Astrocyte of the cerebellum (primary cell): ENCODE measurements around the gene CYP2R1.

Experiments used
- DNase-seq: peaks from one replicate; pipeline ENCODE4 v3.0.0-alpha.2; 2011; ENCODE audit warnings: low read depth
- H3K4me3 ChIP-seq: 2 replicates; pipeline ENCODE4 v1.5.1; 2011; ENCODE audit warnings: mild to moderate bottlenecking, low read depth, low read length, moderate library complexity
- CTCF ChIP-seq: IDR thresholded peaks from 2 replicates; pipeline ENCODE4 v1.5.1; 2012; ENCODE audit warnings: low read length, low read depth, moderate library complexity, mild to moderate bottlenecking; ENCODE audit errors: missing control alignments
- in situ Hi-C: cut with HindIII; loops from 2 replicates; pipeline ENCODE4 v1.10.0; 2017; ENCODE audit warnings: low sequenced_read_pairs

The CYP2R1 gene

GRCh38 chr11:14892036-14892556, at the start of gene CYP2R1:
CYP2R1 (minus strand) TSS chr11:14892231; CDS start chr11:14892205, 26 bp downstream.
- no peak for TF ChIP-seq CTCF
- peak; percentile 90 for DNase-seq
- H3K4me3 ChIP-seq, result peak within 1 kb of the TSS; percentile 69
- in situ Hi-C loops, result no loop called here

GRCh38 chr11:14938936-14939335, 46.9 kb upstream of the CYP2R1 start:
- H3K4me3 ChIP-seq, result no peak overlapping the region
- in situ Hi-C loops, result no loop called here
- no peak for TF ChIP-seq CTCF
- no peak for DNase-seq

- no peak for TF ChIP-seq CTCF
- in situ Hi-C loops, result no loop called here
- no peak for DNase-seq
- H3K4me3 ChIP-seq, result no peak overlapping the region
Measured at GRCh38 chr11:14934641-14935351, 42.8 kb upstream of the CYP2R1 start.

- in situ Hi-C loops, result no loop called here
- TF ChIP-seq CTCF, result no peak
- H3K4me3 ChIP-seq, result no peak overlapping the region
- no peak for DNase-seq
Measured at GRCh38 chr11:14932447-14932846, 40.4 kb upstream of the CYP2R1 start.

GRCh38 chr11:14930369-14930768, 38.3 kb upstream of the CYP2R1 start:
- no peak overlapping the region for H3K4me3 ChIP-seq
- in situ Hi-C loops, result no loop called here
- no peak for TF ChIP-seq CTCF
- no peak for DNase-seq

- no peak overlapping the region for H3K4me3 ChIP-seq
- DNase-seq, result peak; percentile 23
- in situ Hi-C loops, result no loop called here
- no peak for TF ChIP-seq CTCF
Measured at GRCh38 chr11:14927146-14927545, 35.1 kb upstream of the CYP2R1 start.

- DNase-seq, result no peak
- no peak for TF ChIP-seq CTCF
- in situ Hi-C loops, result no loop called here
- H3K4me3 ChIP-seq, result no peak overlapping the region
Measured at GRCh38 chr11:14924318-14924717, 32.3 kb upstream of the CYP2R1 start.
